Measurements from ENCODE around the gene IQCM. TPM values are rescaled to one million over a fixed set of nuclear protein-coding genes. Genes with fewer than 3 reads are reported as not detected.

Gene IQCM
- total RNA-seq, 2 donors from 2014 or later = not detected

- Mint-ChIP-seq H3K4me1 (ENCODE audit: low read depth) (no peaks in the 10 kb centered on the region), H3K4me3 (no peak overlapping the region), H3K9me3 (peaks cover 1 to 3% of the 10 kb centered on the region in 2 donors), H3K27me3 (ENCODE audit: low read depth) (no peaks in the 10 kb centered on the region), H3K27ac (no peak overlapping the region), H3K36me3 (ENCODE audit: insufficient read depth in 2 of 2) (no peaks in the 10 kb centered on the region)
- DNase-seq = no peak
- ATAC-seq (replicated peaks in 1 of 2) = no peak
Observed at GRCh38 chr4:149718500-149718899, 97.1 kb downstream of the IQCM start.

- ATAC-seq (replicated peaks in 1 of 2) = no peak
- Mint-ChIP-seq H3K4me1 (ENCODE audit: low read depth) (no peaks in the 10 kb centered on the region), H3K27ac (no peak overlapping the region), H3K4me3 (no peak overlapping the region), H3K27me3 (ENCODE audit: low read depth) (no peaks in the 10 kb centered on the region), H3K36me3 (ENCODE audit: insufficient read depth in 2 of 2) (no peaks in the 10 kb centered on the region), H3K9me3 (peaks cover 0 to 3% of the 10 kb centered on the region in 2 donors)
- DNase-seq = no peak
Observed at GRCh38 chr4:149716728-149717127, 98.9 kb downstream of the IQCM start.

GRCh38 chr4:149715822-149716585, 99.6 kb downstream of the IQCM start:
- Mint-ChIP-seq H3K4me3 (no peak overlapping the region), H3K27me3 (ENCODE audit: low read depth) (no peaks in the 10 kb centered on the region), H3K9me3 (peaks cover 0 to 3% of the 10 kb centered on the region in 2 donors), H3K36me3 (ENCODE audit: insufficient read depth in 2 of 2) (no peaks in the 10 kb centered on the region), H3K27ac (no peak overlapping the region), H3K4me1 (ENCODE audit: low read depth) (no peaks in the 10 kb centered on the region)
- ATAC-seq (replicated peaks in 1 of 2) = no peak
- DNase-seq = no peak

GRCh38 chr4:149713031-149713430, 102.6 kb downstream of the IQCM start:
- DNase-seq (no peak), ATAC-seq (replicated peaks in 1 of 2) (no peak)
- Mint-ChIP-seq H3K27ac (no peak overlapping the region), H3K4me3 (no peak overlapping the region), H3K4me1 (ENCODE audit: low read depth) (no peaks in the 10 kb centered on the region), H3K36me3 (ENCODE audit: insufficient read depth in 2 of 2) (no peaks in the 10 kb centered on the region), H3K27me3 (ENCODE audit: low read depth) (no peaks in the 10 kb centered on the region), H3K9me3 (peaks cover 0 to 3% of the 10 kb centered on the region in 2 donors)

- H3K27me3 Mint-ChIP-seq (ENCODE audit: low read depth) = no peaks in the 10 kb centered on the region
Observed at GRCh38 chr4:149711593-149712365, 103.9 kb downstream of the IQCM start.

GRCh38 chr4:149709640-149710039, 106.0 kb downstream of the IQCM start:
- no peak overlapping the region for H3K27ac Mint-ChIP-seq
- H3K4me3 Mint-ChIP-seq = no peak overlapping the region
- DNase-seq = no peak

More at GRCh38 chr4:149711593-149712365, 103.9 kb downstream of the IQCM start:
- H3K27ac Mint-ChIP-seq = no peak overlapping the region
- H3K4me1 Mint-ChIP-seq (ENCODE audit: low read depth) = no peaks in the 10 kb centered on the region
- no peak for ATAC-seq (replicated peaks in 1 of 2)
- peaks cover 0 to 4% of the 10 kb centered on the region in 2 donors for H3K9me3 Mint-ChIP-seq
- DNase-seq = no peak
- H3K36me3 Mint-ChIP-seq (ENCODE audit: insufficient read depth in 2 of 2) = no peaks in the 10 kb centered on the region
- H3K4me3 Mint-ChIP-seq = no peak overlapping the region

GRCh38 chr4:149708513-149709130, 107.0 kb downstream of the IQCM start:
- ATAC-seq (replicated peaks in 1 of 2) (no peak), DNase-seq (no peak)
- no peak overlapping the region for H3K27ac Mint-ChIP-seq
- H3K36me3 Mint-ChIP-seq (ENCODE audit: insufficient read depth in 2 of 2) = no peaks in the 10 kb centered on the region
- no peaks in the 10 kb centered on the region for H3K4me1 Mint-ChIP-seq (ENCODE audit: low read depth)
- H3K9me3 Mint-ChIP-seq = peaks cover 0 to 1% of the 10 kb centered on the region in 2 donors
- no peaks in the 10 kb centered on the region for H3K27me3 Mint-ChIP-seq (ENCODE audit: low read depth)
- H3K4me3 Mint-ChIP-seq = no peak overlapping the region

More at GRCh38 chr4:149709640-149710039, 106.0 kb downstream of the IQCM start:
- no peaks in the 10 kb centered on the region for H3K27me3 Mint-ChIP-seq (ENCODE audit: low read depth)
- H3K9me3 Mint-ChIP-seq = peaks cover 0 to 4% of the 10 kb centered on the region in 2 donors
- H3K4me1 Mint-ChIP-seq (ENCODE audit: low read depth) = no peaks in the 10 kb centered on the region
- ATAC-seq (replicated peaks in 1 of 2) = no peak
- H3K36me3 Mint-ChIP-seq (ENCODE audit: insufficient read depth in 2 of 2) = no peaks in the 10 kb centered on the region

GRCh38 chr4:149707862-149708261, 107.8 kb downstream of the IQCM start:
- no peak overlapping the region for H3K4me3 Mint-ChIP-seq
- DNase-seq = no peak
- no peaks in the 10 kb centered on the region for H3K4me1 Mint-ChIP-seq (ENCODE audit: low read depth)
- H3K9me3 Mint-ChIP-seq = peaks cover 0 to 1% of the 10 kb centered on the region in 2 donors
- H3K27ac Mint-ChIP-seq = no peak overlapping the region
- no peaks in the 10 kb centered on the region for H3K36me3 Mint-ChIP-seq (ENCODE audit: insufficient read depth in 2 of 2)
- ATAC-seq (replicated peaks in 1 of 2) = no peak
- no peaks in the 10 kb centered on the region for H3K27me3 Mint-ChIP-seq (ENCODE audit: low read depth)

GRCh38 chr4:149706942-149707341, 108.7 kb downstream of the IQCM start:
- no peak for DNase-seq
- Mint-ChIP-seq H3K4me1 (ENCODE audit: low read depth) (no peaks in the 10 kb centered on the region), H3K27me3 (ENCODE audit: low read depth) (no peaks in the 10 kb centered on the region), H3K9me3 (peaks cover 2 to 4% of the 10 kb centered on the region in 2 donors), H3K36me3 (ENCODE audit: insufficient read depth in 2 of 2) (no peaks in the 10 kb centered on the region), H3K27ac (no peak overlapping the region), H3K4me3 (no peak overlapping the region)
- ATAC-seq (replicated peaks in 1 of 2) = no peak

- H3K4me1 Mint-ChIP-seq (ENCODE audit: low read depth) = no peaks in the 10 kb centered on the region
Observed at GRCh38 chr4:149702414-149703293, 113.0 kb downstream of the IQCM start.

GRCh38 chr4:149701435-149702156, 114.0 kb downstream of the IQCM start:
- no peaks in the 10 kb centered on the region for H3K4me1 Mint-ChIP-seq (ENCODE audit: low read depth)
- ATAC-seq (replicated peaks in 1 of 2) = no peak
- no peak overlapping the region for H3K4me3 Mint-ChIP-seq
- no peak for DNase-seq
- no peaks in the 10 kb centered on the region for H3K27me3 Mint-ChIP-seq (ENCODE audit: low read depth)
- peaks cover 2 to 3% of the 10 kb centered on the region in 2 donors for H3K9me3 Mint-ChIP-seq
- H3K27ac Mint-ChIP-seq = no peak overlapping the region
- no peaks in the 10 kb centered on the region for H3K36me3 Mint-ChIP-seq (ENCODE audit: insufficient read depth in 2 of 2)

More at GRCh38 chr4:149702414-149703293, 113.0 kb downstream of the IQCM start:
- DNase-seq (no peak), ATAC-seq (replicated peaks in 1 of 2) (no peak)
- Mint-ChIP-seq H3K27ac (no peak overlapping the region), H3K9me3 (peaks cover 2 to 3% of the 10 kb centered on the region in 2 donors), H3K27me3 (ENCODE audit: low read depth) (no peaks in the 10 kb centered on the region), H3K36me3 (ENCODE audit: insufficient read depth in 2 of 2) (no peaks in the 10 kb centered on the region), H3K4me3 (no peak overlapping the region)

- Mint-ChIP-seq H3K9me3 (peaks cover 2 to 3% of the 10 kb centered on the region in 2 donors), H3K27ac (no peak overlapping the region), H3K36me3 (ENCODE audit: insufficient read depth in 2 of 2) (no peaks in the 10 kb centered on the region), H3K4me3 (no peak overlapping the region), H3K27me3 (ENCODE audit: low read depth) (no peaks in the 10 kb centered on the region), H3K4me1 (ENCODE audit: low read depth) (no peaks in the 10 kb centered on the region)
- ATAC-seq (replicated peaks in 1 of 2) (no peak), DNase-seq (no peak)
Observed at GRCh38 chr4:149700272-149700671, 115.4 kb downstream of the IQCM start.
